Gastrocnemius medialis (tissue), 4 donors: ENCODE data around the gene NCK1.

Experiments
- CTCF ChIP-seq, 5 experiments: fragments of 450-650 bp in 3 of 5; fragments of 200-600 bp in 2 of 5; sonication (generic) in 2 of 5; IDR thresholded peaks in 4 of 5; conservative IDR thresholded peaks in 1 of 5; 1 replicate in 4 of 5; 2 replicates in 1 of 5; pipeline ENCODE4 v1.5.1; 2016 to 2019; ENCODE audit warnings: antibody characterized with exemption in 5 of 5, mild to moderate bottlenecking in 3 of 5, moderate library complexity in 3 of 5
- POLR2A ChIP-seq, 2 donors: fragments of 450-650 bp; IDR thresholded peaks; one replicate each; pipeline ENCODE4 v1.6.1; 2017; ENCODE audit warnings: antibody characterized with exemption in 2 of 2, mild to moderate bottlenecking in 2 of 2, moderate library complexity in 2 of 2

- TF ChIP-seq CTCF (IDR thresholded peaks at IDR 0.05 in 4 of 5, conservative IDR thresholded peaks at IDR 0.05 in 1 of 5) (no peak), POLR2A (IDR thresholded peaks at IDR 0.05) (no peak)
Observed at GRCh38 chr3:136956971-136957370, 95.0 kb downstream of the NCK1 start.
